Amygdala (tissue), 56 donors: Measurements from ENCODE around the gene MST1.

ENCODE experiments used
- DNase-seq, 56 donors: peaks; one replicate each; lab custom pipeline; 2025; lab: John Stamatoyannopoulos, UW

Gene MST1

DNA sequence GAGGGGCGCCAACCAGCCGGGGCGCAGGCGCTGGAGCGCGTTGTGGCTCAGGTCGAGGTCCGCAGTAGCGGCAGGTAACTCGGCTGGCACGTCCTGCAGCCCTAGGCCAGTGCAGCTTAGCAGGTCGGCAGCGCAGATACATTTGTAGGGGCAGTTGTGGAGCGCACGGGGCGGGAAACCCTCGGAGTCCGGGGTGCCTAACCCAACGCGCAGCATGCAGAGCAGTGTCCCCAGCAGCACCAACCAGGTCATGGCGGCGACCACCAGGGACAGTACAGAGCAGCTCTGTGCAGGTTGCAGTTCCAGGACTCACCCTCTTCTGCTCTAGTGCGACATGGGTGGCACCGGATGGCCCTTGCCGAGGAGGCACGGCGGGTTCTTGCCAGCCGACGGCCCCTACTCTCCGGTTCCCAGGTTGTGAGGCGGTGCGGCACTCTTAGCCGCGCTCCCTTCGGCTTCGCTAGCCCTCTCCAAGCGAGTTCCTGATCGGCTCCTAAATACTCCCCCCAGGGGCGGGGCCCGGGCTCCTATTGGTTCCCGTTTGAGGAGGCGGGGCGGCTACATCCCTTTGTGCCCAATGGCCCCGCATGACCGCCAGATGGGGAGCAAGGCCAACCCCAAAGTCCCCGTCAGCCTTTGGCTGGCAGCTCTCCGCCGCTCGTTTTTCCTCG is 30.1 kb upstream of the MST1 start, which contains the start of gene AMIGO3:
AMIGO3 (minus strand) TSS at position 471 of the 671 bp plus-strand sequence; CDS start at position 252, 219 bp downstream.
- peak; percentile 31 to 96 (median 88) for DNase-seq

GRCh38 chr3:49718858-49719213 is 29.6 kb upstream of the MST1 start:
- DNase-seq: no peak

GRCh38 chr3:49717959-49718857 is 28.9 kb upstream of the MST1 start:
- DNase-seq: no peak

DNA sequence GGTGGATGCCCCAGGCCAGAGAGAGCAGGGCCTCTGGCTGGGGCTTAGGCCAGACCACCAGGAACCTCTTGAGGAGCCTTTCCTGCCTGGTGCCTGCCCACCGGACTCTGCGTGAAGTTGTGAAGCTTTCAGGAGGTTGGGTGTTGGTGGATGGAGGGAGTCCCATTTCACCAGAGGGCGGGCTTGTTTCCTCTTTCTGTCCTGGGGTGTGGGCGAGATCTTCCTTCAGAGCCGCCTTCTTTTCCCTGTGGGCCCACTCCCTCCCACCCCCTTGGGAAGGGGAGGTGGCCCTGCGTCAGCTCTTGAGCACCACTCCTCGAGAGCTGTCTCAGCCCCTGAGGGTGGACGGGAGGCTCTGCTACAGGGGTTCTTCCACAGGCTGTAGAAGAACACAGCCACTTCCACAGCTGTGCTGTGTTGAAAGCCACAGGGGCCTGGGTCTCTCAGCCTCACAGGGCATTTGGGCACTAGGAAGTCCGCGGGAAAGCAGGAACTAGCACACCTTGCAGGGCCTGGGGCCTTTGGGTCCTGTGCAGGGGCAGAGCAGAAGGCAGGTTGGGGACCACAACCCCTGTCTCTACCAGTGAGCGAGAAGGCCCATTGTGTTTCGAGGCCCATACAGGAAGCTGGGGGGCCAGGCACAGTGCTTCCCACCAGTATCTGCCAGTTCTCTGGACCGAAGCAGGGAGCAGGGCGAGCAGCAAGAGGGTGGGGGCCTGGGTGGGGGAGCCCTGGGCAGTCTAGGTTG is 28.1 kb upstream of the MST1 start:
- DNase-seq: no peak

GRCh38 chr3:49716691-49717210 is 27.5 kb upstream of the MST1 start:
- DNase-seq: no peak

- no peak for DNase-seq
Observed at GRCh38 chr3:49716169-49716568, 26.9 kb upstream of the MST1 start.

GRCh38 chr3:49715611-49716121 is 26.4 kb upstream of the MST1 start:
- DNase-seq: no peak

DNA sequence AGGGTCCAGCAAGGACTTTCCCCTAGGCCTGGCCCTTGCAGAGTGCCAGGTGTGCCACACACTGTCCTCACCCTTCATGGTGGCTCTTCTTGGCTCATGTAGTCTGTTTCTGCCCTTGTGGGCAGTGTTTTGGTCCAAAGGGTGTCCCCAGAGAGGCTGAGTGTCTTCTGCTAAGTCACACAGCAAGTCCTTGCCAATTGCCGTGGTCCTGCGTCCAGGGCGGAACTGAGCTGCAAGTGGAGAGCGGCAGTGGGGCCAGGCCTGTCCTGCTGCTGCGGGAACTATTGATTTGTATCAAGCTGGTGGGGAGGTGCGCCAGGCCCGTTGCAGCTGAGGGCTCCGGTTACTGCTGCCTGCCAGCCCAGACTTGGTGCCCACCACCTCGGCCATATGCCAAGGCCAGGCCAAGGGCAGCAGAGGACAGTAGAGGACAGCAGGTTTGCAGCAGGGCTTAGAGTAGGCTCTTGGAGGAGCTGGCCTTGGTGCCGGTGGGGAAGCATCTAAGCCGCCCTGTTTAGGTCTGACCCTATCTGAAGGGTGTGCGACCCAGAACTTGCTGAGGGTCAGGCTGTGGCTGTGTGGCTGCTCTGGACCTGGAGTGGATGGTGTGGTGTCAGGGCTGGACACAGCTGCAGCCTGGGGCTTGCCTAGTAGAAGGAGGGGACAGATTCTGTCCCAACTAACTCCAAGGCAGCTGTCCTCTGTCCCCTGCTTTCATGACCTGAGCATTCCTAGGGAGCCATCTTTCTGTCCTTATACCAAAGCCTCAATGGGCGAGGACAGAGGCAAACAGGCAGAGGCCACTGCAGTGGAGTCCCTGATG is 25.7 kb upstream of the MST1 start:
- no peak for DNase-seq

DNA sequence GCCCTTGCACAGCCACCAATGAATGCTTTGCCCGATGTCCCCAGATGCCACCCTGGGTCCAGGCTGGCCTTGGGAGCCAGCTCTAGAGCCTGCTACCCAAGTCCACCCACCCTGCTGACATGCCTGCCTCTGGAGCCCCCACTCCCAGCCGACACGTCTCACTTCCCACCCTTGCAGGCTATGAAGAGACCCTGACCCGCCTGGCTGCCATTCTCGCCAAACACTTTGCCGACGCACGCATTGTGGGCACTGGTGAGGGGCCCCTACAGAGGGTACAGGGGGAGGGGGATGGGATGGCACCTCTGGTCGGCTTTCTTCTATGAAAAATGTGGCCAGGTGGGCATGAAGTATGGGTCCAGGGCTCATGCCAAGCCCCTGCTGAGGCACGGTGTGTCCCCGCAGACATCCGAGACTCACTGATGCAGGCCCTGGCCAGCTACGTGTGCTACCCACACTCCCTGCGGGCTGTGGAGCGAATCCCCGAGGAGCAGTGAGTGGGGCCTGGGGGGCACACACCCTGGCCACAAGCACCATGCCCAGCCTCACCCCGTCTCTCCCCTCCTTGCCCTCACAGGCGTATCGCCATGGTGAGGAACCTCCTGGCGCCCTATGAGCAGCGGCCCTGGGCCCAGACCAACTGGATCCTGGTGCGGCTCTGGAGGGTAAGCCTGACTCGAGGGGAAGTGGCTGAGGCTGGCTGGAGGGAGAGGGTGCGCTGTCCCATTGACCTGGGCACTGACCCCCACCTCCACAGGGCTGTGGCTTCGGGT is 24.2 kb upstream of the MST1 start:
- no peak for DNase-seq

GRCh38 chr3:49712631-49713317 is 23.5 kb upstream of the MST1 start:
- DNase-seq: no peak

- DNase-seq: no peak
Observed at GRCh38 chr3:49712166-49712565, 22.9 kb upstream of the MST1 start.

DNA sequence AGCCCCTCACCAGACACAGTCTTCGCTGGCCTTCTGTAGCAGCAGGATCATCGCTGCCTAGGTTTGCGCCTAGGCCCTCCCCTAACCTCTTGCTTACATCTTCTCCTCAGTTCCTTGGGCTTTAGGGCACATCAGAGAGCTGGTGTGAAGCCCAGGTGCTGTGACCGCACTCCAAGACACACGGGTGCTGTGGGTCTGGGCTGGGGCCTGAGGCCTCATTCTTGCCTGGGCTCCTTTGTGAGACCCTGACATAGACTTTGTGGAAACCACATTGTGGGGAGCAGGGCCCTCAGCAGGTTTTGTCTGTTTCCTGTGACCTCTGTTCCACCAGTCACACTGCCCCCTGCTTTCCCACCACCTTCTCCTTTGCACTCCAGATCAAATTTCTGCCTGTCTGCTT is 22.2 kb upstream of the MST1 start:
- DNase-seq: no peak

DNA sequence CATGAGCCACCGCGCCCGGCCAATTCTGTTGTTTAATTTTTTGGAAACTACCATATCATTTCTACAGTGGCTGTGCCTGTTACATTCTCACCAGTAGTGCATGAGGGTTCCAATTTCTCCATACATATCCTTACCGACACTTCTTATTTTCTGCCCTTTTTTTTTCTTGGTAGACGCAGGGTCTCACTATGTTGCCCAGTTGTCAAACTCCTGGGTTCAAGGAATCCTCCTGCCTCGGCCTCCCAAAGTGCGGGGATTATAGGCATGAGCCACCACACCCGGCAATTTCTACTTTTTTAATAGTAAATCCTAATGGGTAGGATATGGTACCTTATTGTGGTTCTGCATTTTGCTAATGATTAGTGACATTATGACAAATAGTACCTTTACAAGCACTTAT is 20.6 kb upstream of the MST1 start:
- DNase-seq: no peak

DNA sequence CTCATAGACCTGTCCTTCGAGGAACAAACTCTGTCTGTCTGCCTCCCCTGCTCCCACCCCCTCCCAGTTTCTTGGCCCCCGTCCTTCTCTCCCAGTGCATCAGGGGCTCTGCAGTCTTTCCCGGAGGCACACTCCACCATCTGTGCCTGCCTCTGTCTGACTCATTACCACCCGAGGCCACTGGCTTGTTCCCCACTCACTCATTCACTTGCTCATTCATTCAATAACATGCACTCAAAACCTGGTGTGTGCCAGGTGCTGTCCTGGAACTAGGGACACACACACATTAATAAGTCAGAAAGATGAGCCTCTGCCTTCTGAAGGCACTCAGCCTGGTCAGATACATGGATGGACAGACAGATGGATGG is 17.8 kb upstream of the MST1 start:
- DNase-seq: peak in 1 of 56 donors; percentile 6

DNA sequence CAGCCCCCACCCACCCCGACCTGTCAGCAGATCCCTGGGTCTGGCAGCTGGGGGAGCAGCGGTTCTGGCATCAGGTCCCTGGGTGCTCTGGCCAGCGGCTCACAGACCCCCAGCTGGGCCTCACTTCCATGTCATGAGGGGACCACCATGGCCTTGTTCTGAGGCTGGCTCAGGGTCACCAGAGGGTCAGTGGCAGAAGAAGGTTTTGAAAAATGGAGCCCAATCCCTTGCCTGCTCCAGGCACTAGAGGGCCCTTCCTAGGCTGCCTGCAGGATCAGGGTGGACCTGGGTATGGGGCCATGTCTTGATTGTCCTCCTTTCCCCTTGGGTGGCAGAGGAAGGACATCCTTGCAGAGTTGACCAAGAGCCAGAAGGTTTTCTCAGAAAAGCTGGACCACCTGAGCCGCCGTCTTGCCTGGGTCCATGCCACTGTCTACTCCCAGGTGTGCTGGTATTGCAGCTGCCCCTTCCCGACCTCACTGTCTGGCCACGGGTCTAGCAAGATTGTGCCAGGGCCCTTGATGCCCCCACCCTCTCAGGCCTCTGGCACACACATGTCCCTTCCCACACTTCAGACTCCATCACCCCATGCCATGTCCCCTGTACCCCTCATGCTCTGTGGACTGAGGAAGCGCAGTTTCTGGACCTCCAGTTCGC is 17.3 kb upstream of the MST1 start:
- DNase-seq: no peak

GRCh38 chr3:49705390-49705960 is 16.2 kb upstream of the MST1 start:
- DNase-seq: no peak

GRCh38 chr3:49704629-49705028 is 15.4 kb upstream of the MST1 start:
- DNase-seq: no peak

GRCh38 chr3:49703956-49704355 is 14.7 kb upstream of the MST1 start:
- no peak for DNase-seq
